GM20000 (cell line): ENCODE data around the gene RPF1.
"Not testable (repeated sequence)": the region's sequence is repeated elsewhere in the genome, so short reads cannot be mapped to it uniquely, and the experiment has no call there.

Experiments
- DNase-seq: peaks from one replicate; pipeline ENCODE4 v3.0.0; 2012; ENCODE audit warnings: low spot score
- TF ChIP-seq, protein P1 (sequence below): IDR thresholded peaks from 2 replicates; pipeline ENCODE4 v1.5.1; 2012; ENCODE audit warnings: mild to moderate bottlenecking, control low read depth; ENCODE audit errors: extremely low read depth, missing control alignments

The RPF1 gene

DNA sequence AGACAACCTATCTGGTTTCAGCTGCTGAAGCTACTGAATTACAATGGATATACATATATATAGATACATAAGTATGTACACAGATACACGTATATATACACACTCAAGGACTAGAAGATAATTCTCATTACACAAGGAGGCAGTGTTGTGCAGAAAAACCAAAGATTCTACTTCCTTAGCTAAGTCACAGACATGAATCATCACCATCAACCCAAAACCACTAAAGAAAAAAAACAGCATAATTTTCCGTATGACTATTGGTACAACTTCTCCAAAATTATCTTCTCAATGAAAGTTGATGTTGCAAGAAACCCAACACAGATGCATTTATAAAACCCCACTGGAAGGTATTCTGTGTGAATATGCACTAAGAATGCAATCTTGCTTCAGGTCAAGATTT lies 36.8 kb upstream of the RPF1 start:
- peak; percentile 75 for DNase-seq

DNA sequence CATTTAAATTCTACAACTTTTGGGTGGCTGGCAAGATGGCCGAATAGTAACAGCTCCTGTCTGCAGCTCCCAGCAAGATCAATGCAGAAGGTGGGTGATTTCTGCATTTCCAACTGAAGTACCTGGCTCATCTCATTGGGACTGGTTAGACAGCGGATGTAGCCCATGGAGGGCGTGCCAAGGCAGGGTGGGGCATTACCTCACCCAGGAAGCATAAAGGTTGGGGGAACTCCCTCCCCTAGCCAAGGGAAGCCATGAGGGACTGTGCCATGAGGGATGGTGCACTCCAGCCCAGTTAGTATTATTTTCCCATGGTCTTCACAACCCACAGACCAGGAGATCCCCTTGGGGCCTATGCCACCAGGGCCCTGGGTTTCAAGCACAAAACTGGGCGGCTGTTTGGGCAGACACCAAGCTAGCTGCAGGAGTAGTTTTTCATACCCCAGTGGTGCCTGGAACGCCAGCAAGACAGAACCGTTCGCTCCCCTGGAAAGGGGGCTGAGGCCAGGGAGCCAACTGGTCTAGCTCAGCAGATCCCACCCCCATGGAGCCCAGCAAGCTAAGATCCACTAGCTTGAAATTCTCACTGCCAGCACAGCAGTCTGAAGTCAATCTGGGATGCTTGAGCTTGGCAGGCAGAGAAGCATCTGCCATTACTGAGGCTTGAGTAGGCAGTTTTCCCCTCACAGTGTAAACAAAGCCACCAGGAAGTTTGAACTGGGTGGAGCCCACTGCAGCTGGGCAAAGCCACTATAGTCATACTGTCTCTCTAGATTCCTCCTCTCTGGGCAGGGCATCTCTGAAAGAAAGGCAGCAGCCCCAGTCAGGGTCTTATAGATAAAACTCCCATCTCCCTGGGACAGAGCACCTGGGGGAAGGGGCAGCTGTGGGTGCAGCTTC lies 36.1 kb upstream of the RPF1 start:
- DNase-seq, result not testable (repeated sequence)

More for the DNA sequence above, 36.8 kb upstream of the RPF1 start:
- TF ChIP-seq, protein P1, sequence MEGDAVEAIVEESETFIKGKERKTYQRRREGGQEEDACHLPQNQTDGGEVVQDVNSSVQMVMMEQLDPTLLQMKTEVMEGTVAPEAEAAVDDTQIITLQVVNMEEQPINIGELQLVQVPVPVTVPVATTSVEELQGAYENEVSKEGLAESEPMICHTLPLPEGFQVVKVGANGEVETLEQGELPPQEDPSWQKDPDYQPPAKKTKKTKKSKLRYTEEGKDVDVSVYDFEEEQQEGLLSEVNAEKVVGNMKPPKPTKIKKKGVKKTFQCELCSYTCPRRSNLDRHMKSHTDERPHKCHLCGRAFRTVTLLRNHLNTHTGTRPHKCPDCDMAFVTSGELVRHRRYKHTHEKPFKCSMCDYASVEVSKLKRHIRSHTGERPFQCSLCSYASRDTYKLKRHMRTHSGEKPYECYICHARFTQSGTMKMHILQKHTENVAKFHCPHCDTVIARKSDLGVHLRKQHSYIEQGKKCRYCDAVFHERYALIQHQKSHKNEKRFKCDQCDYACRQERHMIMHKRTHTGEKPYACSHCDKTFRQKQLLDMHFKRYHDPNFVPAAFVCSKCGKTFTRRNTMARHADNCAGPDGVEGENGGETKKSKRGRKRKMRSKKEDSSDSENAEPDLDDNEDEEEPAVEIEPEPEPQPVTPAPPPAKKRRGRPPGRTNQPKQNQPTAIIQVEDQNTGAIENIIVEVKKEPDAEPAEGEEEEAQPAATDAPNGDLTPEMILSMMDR, result peak; percentile 18

DNA sequence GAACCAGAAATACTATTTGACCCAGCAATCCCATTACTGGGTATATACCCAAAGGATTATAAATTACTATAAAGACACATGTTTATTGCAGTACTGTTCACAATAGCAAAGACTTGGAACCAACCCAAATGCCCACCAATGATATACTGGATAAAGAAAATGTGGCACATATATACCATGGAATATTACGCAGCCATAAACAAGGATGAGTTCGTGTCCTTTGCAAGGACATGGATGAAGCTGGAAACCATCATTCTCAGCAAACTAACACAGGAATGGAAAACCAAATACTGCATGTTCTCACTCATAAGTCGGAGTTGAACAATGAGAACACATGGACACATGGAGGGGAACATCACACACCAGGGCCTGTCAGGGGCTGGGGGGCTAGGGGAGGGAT lies 30.4 kb upstream of the RPF1 start:
- DNase-seq, result not testable (repeated sequence)

DNA sequence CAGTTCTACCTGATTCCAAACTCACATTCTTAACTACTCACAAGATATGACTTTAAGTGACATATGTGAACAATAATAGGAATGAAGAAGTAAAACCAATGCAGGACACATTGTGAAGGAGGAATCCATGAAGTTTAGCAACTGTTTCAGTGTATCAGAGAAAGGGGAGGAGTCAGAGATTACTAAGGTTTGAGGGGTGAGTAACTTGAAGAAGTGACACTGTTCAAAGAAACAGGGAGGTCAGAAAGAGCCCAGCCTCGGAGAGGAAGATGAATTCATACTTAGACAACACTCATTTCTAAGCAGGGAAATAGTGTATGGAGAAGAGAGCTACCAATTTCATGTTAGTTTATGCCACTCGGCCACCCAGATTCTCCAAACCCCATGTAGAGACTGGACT lies 28.2 kb upstream of the RPF1 start:
- TF ChIP-seq, protein P1, result no peak
- DNase-seq, result no peak

DNA sequence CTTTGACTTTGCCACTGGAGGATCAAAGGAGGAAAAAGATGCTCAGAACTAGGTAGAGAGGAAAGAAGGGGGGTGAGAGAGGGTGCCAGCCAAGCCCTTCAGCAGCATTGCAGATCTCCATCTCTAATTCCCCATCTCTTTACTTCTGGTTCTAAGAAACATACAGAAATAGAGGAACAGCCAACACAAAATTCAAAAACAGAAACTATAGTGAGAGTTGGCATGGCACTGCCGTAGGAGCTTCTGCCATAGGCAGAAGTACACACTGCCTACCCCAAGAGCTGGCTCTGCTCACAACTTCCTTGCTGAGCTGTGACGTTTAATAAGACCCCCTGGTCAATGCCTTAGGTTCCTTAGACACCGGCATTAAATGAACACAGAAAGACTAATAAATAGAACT lies 26.6 kb upstream of the RPF1 start:
- DNase-seq, result no peak
- TF ChIP-seq, protein P1, result no peak

DNA sequence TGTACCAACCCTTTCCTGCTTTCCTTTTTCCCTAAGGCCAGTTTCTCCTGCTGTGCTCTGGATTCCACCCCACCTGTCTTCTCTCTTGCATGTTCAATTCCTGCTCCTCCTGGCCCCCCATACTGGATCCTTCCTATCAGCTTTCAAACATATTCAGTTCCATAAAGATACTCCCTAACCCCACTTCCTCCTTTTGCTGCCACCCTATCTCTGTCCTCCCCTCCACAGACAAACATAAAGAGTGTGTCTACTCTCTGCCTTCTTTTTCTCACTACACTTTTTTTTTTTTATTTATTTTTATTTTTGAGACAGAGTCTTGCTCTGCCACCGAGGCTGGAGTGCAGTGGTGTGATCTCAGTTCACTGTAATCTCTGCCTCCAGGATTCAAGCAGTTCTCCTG lies 16.9 kb upstream of the RPF1 start:
- DNase-seq, result no peak

DNA sequence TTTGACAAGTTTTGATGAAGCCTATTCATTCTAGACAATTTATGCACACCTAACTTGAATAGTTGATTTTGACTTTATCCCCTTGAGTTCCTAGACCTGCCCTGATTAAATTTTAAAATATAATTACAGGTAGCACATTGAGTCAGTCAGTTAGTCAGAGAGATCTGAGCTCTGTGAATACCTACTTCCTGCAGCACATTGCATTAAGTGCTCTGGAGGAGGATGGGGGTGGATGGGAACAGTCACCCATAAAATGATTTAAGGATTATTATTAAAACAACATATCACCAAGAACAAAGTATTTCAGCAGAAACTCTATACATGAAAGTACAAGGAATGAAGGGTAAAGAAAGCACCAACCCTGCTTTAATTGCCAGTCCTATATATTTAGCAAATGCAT lies 11.8 kb upstream of the RPF1 start:
- TF ChIP-seq, protein P1, result no peak
- no peak for DNase-seq

More for the DNA sequence above, 16.9 kb upstream of the RPF1 start:
- TF ChIP-seq, protein P1, result no peak

DNA sequence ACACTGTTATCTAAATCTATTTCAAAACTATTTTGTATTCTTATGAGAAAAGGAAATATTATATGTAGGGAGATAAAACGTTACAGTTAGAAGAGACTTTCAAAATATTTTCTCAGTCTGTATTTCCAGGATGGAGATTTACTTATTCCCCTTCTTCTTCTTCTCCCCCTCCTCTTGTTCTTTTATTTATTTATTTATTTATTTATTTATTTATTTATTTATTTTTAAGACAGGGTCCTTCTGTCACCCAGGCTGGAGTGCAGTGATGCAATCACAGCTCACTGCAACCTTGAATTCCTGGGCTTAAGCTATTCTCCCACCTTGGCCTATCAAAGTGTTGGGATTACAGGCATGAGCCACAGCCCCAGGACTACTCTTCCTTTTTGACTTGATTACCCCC lies 2.8 kb upstream of the RPF1 start:
- TF ChIP-seq, protein P1, result no peak

More for the DNA sequence above, 2.8 kb upstream of the RPF1 start:
- DNase-seq, result no peak
